Upper lobe of left lung (tissue), 6 donors: ENCODE data around the gene ZBTB9. TPM values are rescaled to one million over a fixed set of nuclear protein-coding genes. Genes with fewer than 3 reads are reported as not detected.
A peak's percentile ranks its signal among the peaks of the same experiment; 100 is the strongest.

Experiments used
- ATAC-seq, 2 donors: fragments of 200-7000 bp; cut with Tn5 transposase; one replicate each; pipeline ENCODE4 v1.9.1; 2022; ENCODE audit warnings: mild to moderate bottlenecking in 2 of 2, moderate library complexity in 2 of 2; ENCODE audit not compliant: low FRiP score in 2 of 2
- DNase-seq, 2 donors: peaks; one replicate each; pipeline ENCODE4 v3.0.0-alpha.2; 2019 to 2020
- H3K27ac ChIP-seq, 4 donors: fragments of 200-600 bp; sonication (generic); one replicate each; pipeline ENCODE4 v1.5.1; 2016 to 2019
- H3K27me3 ChIP-seq, 4 donors: fragments of 200-600 bp; sonication (generic); one replicate each; pipeline ENCODE4 v1.5.1; 2017 to 2019
- H3K36me3 ChIP-seq, 4 donors: fragments of 200-600 bp; sonication (generic); one replicate each; pipeline ENCODE4 v1.5.1; 2016 to 2019
- H3K4me1 ChIP-seq, 4 donors: fragments of 200-600 bp; sonication (generic); one replicate each; pipeline ENCODE4 v1.5.1; 2018 to 2019
- H3K4me3 ChIP-seq, 4 donors: fragments of 200-600 bp; sonication (generic); one replicate each; pipeline ENCODE4 v1.5.1; 2017 to 2019; ENCODE audit warnings: mild to moderate bottlenecking in 2 of 4, moderate library complexity in 1 of 4
- H3K9me3 ChIP-seq, 4 donors: fragments of 200-600 bp; sonication (generic); one replicate each; pipeline ENCODE4 v1.5.1; 2018 to 2019
- EP300 ChIP-seq, 4 donors: sonication (generic); formaldehyde crosslinking; IDR thresholded peaks; one replicate each; pipeline ENCODE4 v1.5.1; 2017; ENCODE audit warnings: antibody characterized with exemption in 4 of 4, control low read depth in 2 of 4
- POLR2A ChIP-seq, 4 donors: fragments of 450-650 bp; IDR thresholded peaks; one replicate each; pipeline ENCODE4 v1.5.1; 2016 to 2017; ENCODE audit warnings: antibody characterized with exemption in 4 of 4, mild to moderate bottlenecking in 2 of 4
- POLR2AphosphoS5 ChIP-seq, 2 donors: sonication (generic); formaldehyde crosslinking; IDR thresholded peaks; one replicate each; pipeline ENCODE4 v1.5.1; 2017; ENCODE audit warnings: antibody characterized with exemption in 2 of 2
- WGBS, 2 donors: methylation state at CpG; one replicate each; pipeline ENCODE4 v1.1.5; 2017 to 2018; 5-methylcytosine and 5-hydroxymethylcytosine counted together
- total RNA-seq, 6 donors: library from RNA; depleted of rRNA in 4 of 6; stranded (reverse); fragments of >200 nt in 4 of 6; gene quantifications; one replicate each; pipeline versions ENCODE4 v1.1.0 to v1.2.1, GENCODE V29; 2016 to 2021
- TF ChIP-seq, protein P1 (sequence below), 6 experiments: fragments of 450-650 bp in 4 of 6; fragments of 200-600 bp in 2 of 6; sonication (generic) in 2 of 6; IDR thresholded peaks; one replicate each; pipeline ENCODE4 v1.5.1; 2016 to 2019; ENCODE audit warnings: antibody characterized with exemption in 6 of 6
- donor health status: DM: no; HTN: no; CAD: no; lungs with moderate emphysema.
- donor health status: DM: no; HTN: yes; CAD: no; lungs with severe emphysema.

The ZBTB9 gene
- total RNA-seq, 6 donors from 2014 or later, result 3.2 to 8.7 (median 6.1) TPM

DNA sequence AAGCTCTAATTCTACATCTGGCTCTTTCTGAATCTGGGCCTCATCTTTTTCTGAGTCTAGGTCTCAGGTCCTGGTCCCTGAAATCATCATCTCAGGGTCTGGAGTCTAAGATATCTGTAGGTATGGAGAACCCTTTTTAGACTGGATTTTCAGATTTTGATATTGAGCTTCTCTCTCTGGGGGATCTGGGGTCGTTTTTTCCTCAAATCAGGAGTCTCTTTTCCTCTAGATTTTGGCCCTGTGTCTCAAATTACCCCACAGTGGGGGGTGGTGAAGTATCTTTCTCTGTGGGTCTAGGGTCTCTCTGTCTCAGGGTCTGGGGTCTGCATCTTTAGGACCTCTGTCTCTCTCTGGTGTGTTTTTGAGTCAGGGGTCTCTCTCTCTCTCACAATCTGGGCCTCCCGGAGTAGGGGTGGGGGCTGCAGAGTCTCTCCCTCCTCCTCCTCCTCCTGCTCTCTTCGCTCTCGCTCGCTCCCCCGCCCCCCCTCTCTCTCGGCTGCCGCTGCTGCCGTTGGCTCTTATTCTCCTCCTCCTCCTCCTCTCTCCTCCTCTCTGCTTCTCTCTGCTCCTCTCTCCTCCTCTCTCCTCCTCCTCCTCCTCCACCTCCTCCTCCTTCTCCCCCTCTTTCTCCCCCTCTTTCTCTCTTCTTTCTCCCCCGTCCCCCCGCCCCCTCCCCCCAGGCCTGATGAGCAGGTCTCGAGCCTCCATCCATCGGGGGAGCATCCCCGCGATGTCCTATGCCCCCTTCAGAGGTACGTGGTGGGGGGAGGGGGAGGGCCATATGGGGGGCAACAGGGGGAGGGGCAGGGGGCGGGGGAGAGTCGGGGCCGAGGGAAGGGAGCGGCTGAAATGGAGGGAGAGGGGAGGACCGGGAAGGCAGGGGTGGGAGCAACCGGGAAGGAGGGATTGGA, 34.5 kb upstream of the ZBTB9 start, which contains the start of gene SYNGAP1:
Gene SYNGAP1 (plus strand): TSS at position 486 of the 911 bp plus-strand sequence. CDS start 200 bp downstream, at position 686.
- WGBS, 2 donors, result 6 to 9% methylated on average over 12 to 22 of the region's 22 CpGs
- DNase-seq (peak in 1 of 2 donors; percentile 82), ATAC-seq (peak in 1 of 2 donors; percentile 43)
- peak within 1 kb of the TSS in 3 of 4 donors; percentile 24 to 31 (median 31) for H3K4me3 ChIP-seq
- H3K36me3 ChIP-seq, result peaks cover 3 to 16% (median 13%) of the 10 kb centered on the region in 4 donors
- H3K27ac ChIP-seq, result peak within 1 kb of the TSS; percentile 84 to 96 (median 94)
- H3K27me3 ChIP-seq, result no peaks in the 10 kb centered on the region
- no peaks in the 10 kb centered on the region for H3K9me3 ChIP-seq
- TF ChIP-seq EP300 (IDR thresholded peaks at IDR 0.05) (no peak), POLR2AphosphoS5 (IDR thresholded peaks at IDR 0.05) (no peak), POLR2A (IDR thresholded peaks at IDR 0.05) (no peak)
- H3K4me1 ChIP-seq, result peaks cover 30 to 50% (median 41%) of the 10 kb centered on the region in 4 donors

DNA sequence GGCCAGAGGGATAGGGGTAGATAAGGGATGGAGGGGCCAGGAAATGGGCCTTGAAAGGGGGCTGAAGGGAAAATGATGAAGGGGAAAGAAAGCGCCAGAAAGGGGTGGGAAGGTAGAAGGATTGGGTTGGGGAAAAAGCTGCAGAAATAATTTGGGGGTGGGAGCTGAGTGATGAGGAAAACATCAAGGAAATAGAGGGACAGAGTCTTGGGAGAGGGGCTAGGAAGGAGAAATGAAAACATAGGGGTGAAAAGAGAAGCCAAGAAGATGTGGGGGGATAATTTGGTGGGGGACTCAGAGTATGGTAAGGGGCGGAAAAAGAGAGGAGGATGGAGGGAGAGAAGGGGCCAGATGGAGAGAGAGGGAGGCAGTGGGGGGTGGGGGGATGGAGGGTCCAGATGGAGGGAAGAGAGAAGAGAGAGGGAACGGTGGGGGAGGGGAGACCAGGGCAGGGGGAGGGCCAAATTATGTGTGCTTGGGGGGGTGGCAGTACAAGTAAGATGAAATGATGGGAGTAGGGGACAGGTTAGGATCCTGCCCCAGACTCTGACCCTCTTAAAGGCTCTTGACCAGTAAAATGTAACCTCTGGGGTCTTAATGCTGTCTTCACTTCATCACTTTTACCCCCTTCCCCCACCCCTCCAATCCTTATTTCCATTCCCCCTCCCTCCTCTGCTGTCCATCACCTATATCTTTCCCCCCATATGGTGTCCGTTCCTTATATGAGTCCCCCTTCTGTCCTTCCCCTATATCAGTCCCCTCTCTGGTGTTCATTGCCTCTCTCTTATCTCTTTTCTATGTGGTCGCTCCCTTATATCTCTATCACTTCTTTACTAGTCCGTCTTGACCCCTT, 33.7 kb upstream of the ZBTB9 start:
- peak overlapping the region in 3 of 4 donors; percentile 24 to 31 (median 31) for H3K4me3 ChIP-seq

DNA sequence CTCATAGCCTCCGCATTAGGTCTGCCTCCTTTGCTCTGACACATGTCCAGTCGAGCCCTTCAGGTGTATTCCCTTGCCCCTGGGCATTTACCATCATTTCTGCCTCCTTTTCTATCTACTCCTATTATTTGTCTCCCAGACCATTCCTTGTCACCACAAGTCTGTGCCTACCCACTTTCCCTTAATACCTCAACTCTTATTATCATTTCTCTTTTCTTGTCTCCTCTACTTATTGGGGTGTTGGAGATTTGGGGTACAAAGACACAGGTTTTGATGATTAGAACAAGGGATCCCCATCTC, 33.1 kb upstream of the ZBTB9 start:
- 90 to 96% methylated on average over 2 of the region's 2 CpGs for WGBS, 2 donors
- no peak for DNase-seq
- ATAC-seq, result no peak
- Histone ChIP-seq H3K9me3 (no peaks in the 10 kb centered on the region), H3K36me3 (peaks cover 0 to 4% (median under 1%) of the 10 kb centered on the region in 4 donors), H3K27me3 (no peaks in the 10 kb centered on the region), H3K4me3 (no peak overlapping the region), H3K27ac (no peak overlapping the region), H3K4me1 (peaks cover 30 to 42% (median 37%) of the 10 kb centered on the region in 4 donors)
- TF ChIP-seq EP300 (IDR thresholded peaks at IDR 0.05) (no peak), POLR2AphosphoS5 (IDR thresholded peaks at IDR 0.05) (no peak), POLR2A (IDR thresholded peaks at IDR 0.05) (no peak)
- TF ChIP-seq, protein P1, sequence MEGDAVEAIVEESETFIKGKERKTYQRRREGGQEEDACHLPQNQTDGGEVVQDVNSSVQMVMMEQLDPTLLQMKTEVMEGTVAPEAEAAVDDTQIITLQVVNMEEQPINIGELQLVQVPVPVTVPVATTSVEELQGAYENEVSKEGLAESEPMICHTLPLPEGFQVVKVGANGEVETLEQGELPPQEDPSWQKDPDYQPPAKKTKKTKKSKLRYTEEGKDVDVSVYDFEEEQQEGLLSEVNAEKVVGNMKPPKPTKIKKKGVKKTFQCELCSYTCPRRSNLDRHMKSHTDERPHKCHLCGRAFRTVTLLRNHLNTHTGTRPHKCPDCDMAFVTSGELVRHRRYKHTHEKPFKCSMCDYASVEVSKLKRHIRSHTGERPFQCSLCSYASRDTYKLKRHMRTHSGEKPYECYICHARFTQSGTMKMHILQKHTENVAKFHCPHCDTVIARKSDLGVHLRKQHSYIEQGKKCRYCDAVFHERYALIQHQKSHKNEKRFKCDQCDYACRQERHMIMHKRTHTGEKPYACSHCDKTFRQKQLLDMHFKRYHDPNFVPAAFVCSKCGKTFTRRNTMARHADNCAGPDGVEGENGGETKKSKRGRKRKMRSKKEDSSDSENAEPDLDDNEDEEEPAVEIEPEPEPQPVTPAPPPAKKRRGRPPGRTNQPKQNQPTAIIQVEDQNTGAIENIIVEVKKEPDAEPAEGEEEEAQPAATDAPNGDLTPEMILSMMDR (IDR thresholded peaks at IDR 0.05), result no peak

More for the DNA sequence above, 33.7 kb upstream of the ZBTB9 start:
- DNase-seq (no peak), ATAC-seq (no peak)
- Histone ChIP-seq H3K27ac (peak overlapping the region in 3 of 4 donors; percentile 48 to 96 (median 67)), H3K9me3 (no peaks in the 10 kb centered on the region), H3K4me1 (peaks cover 34 to 47% (median 40%) of the 10 kb centered on the region in 4 donors), H3K36me3 (peaks cover 0 to 7% (median 5%) of the 10 kb centered on the region in 4 donors), H3K27me3 (no peaks in the 10 kb centered on the region)
- TF ChIP-seq POLR2AphosphoS5 (IDR thresholded peaks at IDR 0.05) (no peak), EP300 (IDR thresholded peaks at IDR 0.05) (no peak), POLR2A (IDR thresholded peaks at IDR 0.05) (no peak)
- TF ChIP-seq, protein P1 (IDR thresholded peaks at IDR 0.05), result no peak
- 62 to 79% methylated on average over 6 of the region's 6 CpGs for WGBS, 2 donors

DNA sequence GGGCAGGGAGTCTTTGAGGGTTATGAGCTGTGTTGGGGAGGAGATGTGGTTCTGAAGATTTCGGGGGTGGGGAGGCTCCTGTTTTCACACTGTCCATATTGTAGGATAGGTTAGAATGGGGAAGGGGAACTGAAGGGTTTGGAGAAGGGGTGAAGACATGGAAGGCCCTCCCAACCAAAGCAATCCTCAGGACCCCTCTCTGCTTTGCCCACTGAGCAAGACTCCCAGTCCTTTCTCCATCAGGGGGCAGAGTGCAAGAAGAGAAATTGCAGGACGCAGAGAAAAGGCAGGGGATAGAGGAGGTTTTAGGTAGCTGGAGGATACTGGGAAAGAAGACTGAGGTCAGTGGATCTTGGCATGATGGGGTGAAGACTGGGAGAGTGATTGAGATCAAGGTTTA, 30.6 kb upstream of the ZBTB9 start:
- Histone ChIP-seq H3K4me1 (peaks cover 32 to 45% (median 39%) of the 10 kb centered on the region in 4 donors), H3K36me3 (no peaks in the 10 kb centered on the region), H3K9me3 (no peaks in the 10 kb centered on the region), H3K4me3 (no peak overlapping the region), H3K27ac (no peak overlapping the region), H3K27me3 (no peaks in the 10 kb centered on the region)
- no peak for ATAC-seq
- 96 to 100% methylated on average over 2 of the region's 2 CpGs for WGBS, 2 donors
- TF ChIP-seq EP300 (IDR thresholded peaks at IDR 0.05) (no peak), POLR2A (IDR thresholded peaks at IDR 0.05) (no peak), POLR2AphosphoS5 (IDR thresholded peaks at IDR 0.05) (no peak)
- TF ChIP-seq, protein P1 (IDR thresholded peaks at IDR 0.05), result no peak
- DNase-seq, result no peak
